Liver (tissue), 9 donors: ENCODE results near the gene KDM5A. TPM values are rescaled to one million over a fixed set of nuclear protein-coding genes. Genes with fewer than 3 reads are reported as not detected.
A peak's percentile ranks its signal among the peaks of the same experiment; 100 is the strongest.

Experiments
- DNase-seq: peaks from one replicate; pipeline ENCODE4 v3.0.0-alpha.2; 2017; ENCODE audit warnings: low spot score
- H3K27ac ChIP-seq, 2 donors: one replicate each; pipeline ENCODE4 v1.7.0; 2013; ENCODE audit warnings: inconsistent platforms in 2 of 2, low read length in 2 of 2, control low read depth in 1 of 2, low read depth in 1 of 2, mild to moderate bottlenecking in 1 of 2
- H3K27me3 ChIP-seq, 4 donors: one replicate each; pipeline versions ENCODE4 v1.6.1 to v1.7.0; 2013; ENCODE audit warnings: low read length in 3 of 4, inconsistent platforms in 1 of 4, mild to moderate bottlenecking in 1 of 4, moderate library complexity in 1 of 4; ENCODE audit not compliant: control insufficient read depth in 4 of 4, insufficient read depth in 4 of 4
- H3K36me3 ChIP-seq, 4 donors: one replicate each; pipeline versions ENCODE4 v1.6.1 to v1.7.0; 2013; ENCODE audit warnings: low read length in 3 of 4, mild to moderate bottlenecking in 3 of 4, low read depth in 1 of 4, moderate library complexity in 1 of 4; ENCODE audit not compliant: control insufficient read depth in 4 of 4, insufficient read depth in 3 of 4
- H3K4me1 ChIP-seq, 4 donors: one replicate each; pipeline versions ENCODE4 v1.6.1 to v1.7.0; 2013; ENCODE audit warnings: low read length in 3 of 4, mild to moderate bottlenecking in 3 of 4, moderate library complexity in 1 of 4; ENCODE audit not compliant: control insufficient read depth in 4 of 4, insufficient read depth in 4 of 4
- H3K4me3 ChIP-seq, 3 donors: one replicate each; pipeline versions ENCODE4 v1.6.1 to v1.7.0; 2013; ENCODE audit warnings: low read length in 3 of 3, control low read depth in 1 of 3, low read depth in 1 of 3, mild to moderate bottlenecking in 1 of 3
- H3K9ac ChIP-seq, 2 donors: one replicate each; pipeline ENCODE4 v1.7.0; 2013; ENCODE audit warnings: low read length in 2 of 2, mild to moderate bottlenecking in 2 of 2, moderate library complexity in 2 of 2, control low read depth in 1 of 2, low read depth in 1 of 2
- H3K9me3 ChIP-seq, 4 donors: one replicate each; pipeline versions ENCODE4 v1.6.1 to v1.7.0; 2013; ENCODE audit warnings: low read length in 3 of 4; ENCODE audit not compliant: control insufficient read depth in 4 of 4
- EGR1 ChIP-seq, 2 donors: IDR thresholded peaks; 2 replicates each; pipeline ENCODE4 v1.6.1; 2016 to 2018; ENCODE audit warnings: antibody characterized with exemption in 2 of 2, low read depth in 2 of 2
- GABPA ChIP-seq, 2 donors: IDR thresholded peaks in 1 of 2; conservative IDR thresholded peaks in 1 of 2; 2 replicates each; pipeline ENCODE4 v1.6.1; 2016; ENCODE audit warnings: antibody characterized with exemption in 2 of 2, mild to moderate bottlenecking in 1 of 2, moderate library complexity in 1 of 2
- JUND ChIP-seq, 2 donors: IDR thresholded peaks; 2 replicates each; pipeline ENCODE4 v1.6.1; 2016; ENCODE audit warnings: antibody characterized with exemption in 2 of 2
- NR2F2 ChIP-seq: IDR thresholded peaks from 2 replicates; pipeline ENCODE4 v1.6.1; 2016; ENCODE audit warnings: antibody characterized with exemption
- RAD21 ChIP-seq, 2 donors: IDR thresholded peaks; 2 replicates each; pipeline ENCODE4 v1.6.1; 2016; ENCODE audit warnings: antibody characterized with exemption in 2 of 2, mild to moderate bottlenecking in 2 of 2
- RXRA ChIP-seq, 2 donors: IDR thresholded peaks; 2 replicates each; pipeline ENCODE4 v1.6.1; 2017 to 2018; ENCODE audit warnings: antibody characterized with exemption in 2 of 2, mild to moderate bottlenecking in 1 of 2
- SP1 ChIP-seq: IDR thresholded peaks from 2 replicates; pipeline ENCODE4 v1.6.1; 2018; ENCODE audit warnings: antibody characterized with exemption, mild to moderate bottlenecking
- TAF1 ChIP-seq: conservative IDR thresholded peaks from 2 replicates; pipeline ENCODE4 v1.6.1; 2016; ENCODE audit warnings: antibody characterized with exemption, mild to moderate bottlenecking
- YY1 ChIP-seq: IDR thresholded peaks from 2 replicates; pipeline ENCODE4 v1.6.1; 2016; ENCODE audit warnings: antibody characterized with exemption, mild to moderate bottlenecking
- WGBS: extraction: QIAGEN DNeasy Blood & Tissue Kit; methylation state at CpG from one replicate; pipeline ENCODE4 v1.1.7; 2013; 5-methylcytosine and 5-hydroxymethylcytosine counted together
- polyA plus RNA-seq, 2 donors: library from polyadenylated mRNA; stranded (reverse) in 1 of 2; unstranded in 1 of 2; fragments of 200-250 nt in 1 of 2; fragments of >200 nt in 1 of 2; fragmentation: Nextera tagmentation in 1 of 2; extraction: Ambion mirVana in 1 of 2; gene quantifications; one replicate each; pipeline versions ENCODE4 v1.2.1 to v1.2.3, GENCODE V29; 2013 to 2015
- total RNA-seq, 2 donors: library from RNA; depleted of rRNA; stranded (reverse); fragments of >200 nt; gene quantifications; one replicate each; pipeline ENCODE4 v1.2.3, GENCODE V29; 2014
- TF ChIP-seq, protein P1 (sequence below): IDR thresholded peaks from 2 replicates; pipeline ENCODE4 v1.6.1; 2016; ENCODE audit warnings: antibody characterized with exemption, mild to moderate bottlenecking
- TF ChIP-seq, protein P2 (sequence below): IDR thresholded peaks from 2 replicates; pipeline ENCODE4 v1.6.1; 2016; ENCODE audit warnings: antibody characterized with exemption
- TF ChIP-seq, protein P3 (sequence below): IDR thresholded peaks from 2 replicates; pipeline ENCODE4 v1.6.1; 2016; ENCODE audit warnings: antibody characterized with exemption
- TF ChIP-seq, protein P4 (sequence below): IDR thresholded peaks from 2 replicates; pipeline ENCODE4 v1.6.1; 2016; ENCODE audit warnings: antibody characterized with exemption
- TF ChIP-seq, protein P5 (sequence below): fragments of 150-350 bp; IDR thresholded peaks from 2 replicates; pipeline ENCODE4 v1.5.1; 2017; ENCODE audit warnings: improper control_type of control experiment, low read depth, low read length; ENCODE audit not compliant: missing input control
- donor health status: healthy.
- donor health status: healthy.
- donor health status: healthy.
- donor health status: healthy.
- donor health status: healthy.

KDM5A gene
- total and polyA plus RNA-seq, 4 donors, result 7.2 to 33.7 (median 23.6) TPM

DNA sequence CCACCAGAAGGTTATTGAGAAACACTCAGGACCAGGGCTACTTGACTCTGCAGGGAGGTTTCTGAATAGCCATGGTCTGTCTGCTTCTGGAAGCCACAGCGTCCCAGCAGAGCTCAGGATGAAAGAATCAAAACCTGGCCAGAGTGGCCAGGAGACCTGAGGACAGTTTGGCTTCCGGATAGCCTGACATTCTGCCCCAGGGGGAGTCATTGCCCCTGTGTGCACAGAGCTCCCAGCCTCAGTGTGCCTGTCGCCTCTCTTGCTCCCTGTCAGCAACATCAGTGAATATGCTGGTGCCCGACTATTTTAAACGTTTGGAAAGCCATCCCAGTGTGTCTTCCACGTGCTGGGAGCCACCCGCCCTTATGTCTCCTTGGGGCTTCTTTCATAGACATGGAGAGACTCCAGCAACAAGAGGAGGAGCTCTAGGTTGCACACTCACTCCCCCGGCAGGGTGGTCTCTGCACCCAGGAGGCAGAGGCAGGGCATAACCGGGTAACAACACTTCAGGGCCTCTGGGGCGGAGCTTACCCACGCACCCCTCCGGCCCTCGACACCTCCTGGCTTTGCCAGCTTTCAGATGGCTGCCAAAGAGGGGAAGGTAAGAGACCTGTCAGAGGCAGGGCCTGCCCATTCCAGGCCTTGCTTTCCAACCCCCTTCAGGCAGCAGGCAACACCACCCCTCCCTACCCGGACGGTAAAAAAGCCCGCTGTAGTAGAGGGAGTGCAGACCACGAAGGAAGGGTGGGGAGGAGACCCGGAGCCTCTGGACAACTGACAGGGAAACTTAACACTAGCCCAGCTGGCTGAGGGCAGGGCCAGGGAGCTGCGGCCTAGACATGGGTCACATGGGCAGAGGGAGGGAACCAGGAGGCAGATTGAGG is 156.1 kb downstream of the KDM5A start:
- TF ChIP-seq, protein P1, sequence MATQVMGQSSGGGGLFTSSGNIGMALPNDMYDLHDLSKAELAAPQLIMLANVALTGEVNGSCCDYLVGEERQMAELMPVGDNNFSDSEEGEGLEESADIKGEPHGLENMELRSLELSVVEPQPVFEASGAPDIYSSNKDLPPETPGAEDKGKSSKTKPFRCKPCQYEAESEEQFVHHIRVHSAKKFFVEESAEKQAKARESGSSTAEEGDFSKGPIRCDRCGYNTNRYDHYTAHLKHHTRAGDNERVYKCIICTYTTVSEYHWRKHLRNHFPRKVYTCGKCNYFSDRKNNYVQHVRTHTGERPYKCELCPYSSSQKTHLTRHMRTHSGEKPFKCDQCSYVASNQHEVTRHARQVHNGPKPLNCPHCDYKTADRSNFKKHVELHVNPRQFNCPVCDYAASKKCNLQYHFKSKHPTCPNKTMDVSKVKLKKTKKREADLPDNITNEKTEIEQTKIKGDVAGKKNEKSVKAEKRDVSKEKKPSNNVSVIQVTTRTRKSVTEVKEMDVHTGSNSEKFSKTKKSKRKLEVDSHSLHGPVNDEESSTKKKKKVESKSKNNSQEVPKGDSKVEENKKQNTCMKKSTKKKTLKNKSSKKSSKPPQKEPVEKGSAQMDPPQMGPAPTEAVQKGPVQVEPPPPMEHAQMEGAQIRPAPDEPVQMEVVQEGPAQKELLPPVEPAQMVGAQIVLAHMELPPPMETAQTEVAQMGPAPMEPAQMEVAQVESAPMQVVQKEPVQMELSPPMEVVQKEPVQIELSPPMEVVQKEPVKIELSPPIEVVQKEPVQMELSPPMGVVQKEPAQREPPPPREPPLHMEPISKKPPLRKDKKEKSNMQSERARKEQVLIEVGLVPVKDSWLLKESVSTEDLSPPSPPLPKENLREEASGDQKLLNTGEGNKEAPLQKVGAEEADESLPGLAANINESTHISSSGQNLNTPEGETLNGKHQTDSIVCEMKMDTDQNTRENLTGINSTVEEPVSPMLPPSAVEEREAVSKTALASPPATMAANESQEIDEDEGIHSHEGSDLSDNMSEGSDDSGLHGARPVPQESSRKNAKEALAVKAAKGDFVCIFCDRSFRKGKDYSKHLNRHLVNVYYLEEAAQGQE, result no peak
- TF ChIP-seq TAF1 (no peak), RAD21 (IDR thresholded peaks at IDR 0.05) (no peak), RXRA (IDR thresholded peaks at IDR 0.05) (no peak), NR2F2 (no peak), YY1 (no peak), JUND (IDR thresholded peaks at IDR 0.05) (no peak), GABPA (IDR thresholded peaks at IDR 0.05 in 1 of 2, conservative IDR thresholded peaks at IDR 0.05 in 1 of 2) (no peak)
- TF ChIP-seq, protein P2, sequence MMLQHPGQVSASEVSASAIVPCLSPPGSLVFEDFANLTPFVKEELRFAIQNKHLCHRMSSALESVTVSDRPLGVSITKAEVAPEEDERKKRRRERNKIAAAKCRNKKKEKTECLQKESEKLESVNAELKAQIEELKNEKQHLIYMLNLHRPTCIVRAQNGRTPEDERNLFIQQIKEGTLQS, result no peak
- TF ChIP-seq, protein P3, sequence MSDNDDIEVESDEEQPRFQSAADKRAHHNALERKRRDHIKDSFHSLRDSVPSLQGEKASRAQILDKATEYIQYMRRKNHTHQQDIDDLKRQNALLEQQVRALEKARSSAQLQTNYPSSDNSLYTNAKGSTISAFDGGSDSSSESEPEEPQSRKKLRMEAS, result no peak
- Histone ChIP-seq H3K9me3 (no peaks in the 10 kb centered on the region), H3K27me3 (no peaks in the 10 kb centered on the region), H3K27ac (no peak overlapping the region), H3K4me1 (peaks cover 0 to 31% (median 27%) of the 10 kb centered on the region in 4 donors), H3K4me3 (no peak overlapping the region), H3K36me3 (peaks cover 0 to 11% (median 5%) of the 10 kb centered on the region in 4 donors), H3K9ac (no peak overlapping the region)
- DNase-seq, result peak; percentile 31
- 62% methylated on average over 19 of the region's 19 CpGs for WGBS

DNA sequence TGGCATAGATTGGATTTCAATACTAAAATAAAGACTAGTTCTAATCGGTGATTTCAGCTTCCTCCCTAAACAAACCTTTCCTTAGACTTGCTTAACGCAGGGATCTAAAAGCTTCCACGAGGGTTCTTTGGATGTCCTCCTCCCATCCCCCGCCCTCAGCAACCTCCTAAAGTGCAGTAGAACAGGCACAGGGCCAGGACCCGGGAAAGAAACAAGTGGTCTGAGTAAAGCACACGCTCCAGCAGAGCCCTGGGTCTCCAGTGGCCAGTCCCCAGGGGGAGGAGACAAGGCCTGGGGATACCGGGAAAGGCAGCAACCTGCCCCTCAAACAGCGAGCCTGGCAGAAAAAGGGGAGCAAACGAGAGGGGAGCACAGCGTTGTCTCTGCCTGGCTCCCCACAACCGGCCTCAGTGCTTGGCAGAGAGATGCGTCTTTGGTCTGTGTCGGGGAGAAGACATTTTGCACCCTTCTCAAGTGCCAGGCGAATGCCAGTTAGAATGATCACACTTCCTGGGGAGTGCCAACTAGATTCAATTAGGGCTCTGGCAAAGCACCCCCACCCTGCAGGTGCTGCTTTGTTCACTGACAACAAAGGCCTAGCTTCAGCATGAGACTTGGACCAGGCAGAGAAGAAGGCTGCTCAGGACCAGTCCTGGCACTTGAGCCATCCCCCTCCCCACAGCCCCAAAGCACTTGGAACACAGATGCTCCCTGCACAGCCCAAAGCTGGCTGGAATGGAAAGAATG is 158.0 kb downstream of the KDM5A start:
- 75% methylated on average over 14 of the region's 14 CpGs for WGBS
- DNase-seq, result peak; percentile 21
- Histone ChIP-seq H3K4me3 (no peak overlapping the region), H3K36me3 (peaks cover 0 to 22% (median 16%) of the 10 kb centered on the region in 4 donors), H3K9me3 (no peaks in the 10 kb centered on the region), H3K27ac (no peak overlapping the region), H3K4me1 (peaks cover 0 to 27% (median 23%) of the 10 kb centered on the region in 4 donors), H3K27me3 (no peaks in the 10 kb centered on the region), H3K9ac (no peak overlapping the region)
- TF ChIP-seq YY1, result no peak
- no peak for TF ChIP-seq EGR1 (IDR thresholded peaks at IDR 0.05; ENCODE audit: low read depth in 2 of 2)
- TF ChIP-seq GABPA (IDR thresholded peaks at IDR 0.05 in 1 of 2, conservative IDR thresholded peaks at IDR 0.05 in 1 of 2), result no peak
- TF ChIP-seq, protein P4, sequence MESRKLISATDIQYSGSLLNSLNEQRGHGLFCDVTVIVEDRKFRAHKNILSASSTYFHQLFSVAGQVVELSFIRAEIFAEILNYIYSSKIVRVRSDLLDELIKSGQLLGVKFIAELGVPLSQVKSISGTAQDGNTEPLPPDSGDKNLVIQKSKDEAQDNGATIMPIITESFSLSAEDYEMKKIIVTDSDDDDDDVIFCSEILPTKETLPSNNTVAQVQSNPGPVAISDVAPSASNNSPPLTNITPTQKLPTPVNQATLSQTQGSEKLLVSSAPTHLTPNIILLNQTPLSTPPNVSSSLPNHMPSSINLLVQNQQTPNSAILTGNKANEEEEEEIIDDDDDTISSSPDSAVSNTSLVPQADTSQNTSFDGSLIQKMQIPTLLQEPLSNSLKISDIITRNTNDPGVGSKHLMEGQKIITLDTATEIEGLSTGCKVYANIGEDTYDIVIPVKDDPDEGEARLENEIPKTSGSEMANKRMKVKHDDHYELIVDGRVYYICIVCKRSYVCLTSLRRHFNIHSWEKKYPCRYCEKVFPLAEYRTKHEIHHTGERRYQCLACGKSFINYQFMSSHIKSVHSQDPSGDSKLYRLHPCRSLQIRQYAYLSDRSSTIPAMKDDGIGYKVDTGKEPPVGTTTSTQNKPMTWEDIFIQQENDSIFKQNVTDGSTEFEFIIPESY, result no peak
- no peak for TF ChIP-seq TAF1
- TF ChIP-seq, protein P1, result no peak
- TF ChIP-seq, protein P5, sequence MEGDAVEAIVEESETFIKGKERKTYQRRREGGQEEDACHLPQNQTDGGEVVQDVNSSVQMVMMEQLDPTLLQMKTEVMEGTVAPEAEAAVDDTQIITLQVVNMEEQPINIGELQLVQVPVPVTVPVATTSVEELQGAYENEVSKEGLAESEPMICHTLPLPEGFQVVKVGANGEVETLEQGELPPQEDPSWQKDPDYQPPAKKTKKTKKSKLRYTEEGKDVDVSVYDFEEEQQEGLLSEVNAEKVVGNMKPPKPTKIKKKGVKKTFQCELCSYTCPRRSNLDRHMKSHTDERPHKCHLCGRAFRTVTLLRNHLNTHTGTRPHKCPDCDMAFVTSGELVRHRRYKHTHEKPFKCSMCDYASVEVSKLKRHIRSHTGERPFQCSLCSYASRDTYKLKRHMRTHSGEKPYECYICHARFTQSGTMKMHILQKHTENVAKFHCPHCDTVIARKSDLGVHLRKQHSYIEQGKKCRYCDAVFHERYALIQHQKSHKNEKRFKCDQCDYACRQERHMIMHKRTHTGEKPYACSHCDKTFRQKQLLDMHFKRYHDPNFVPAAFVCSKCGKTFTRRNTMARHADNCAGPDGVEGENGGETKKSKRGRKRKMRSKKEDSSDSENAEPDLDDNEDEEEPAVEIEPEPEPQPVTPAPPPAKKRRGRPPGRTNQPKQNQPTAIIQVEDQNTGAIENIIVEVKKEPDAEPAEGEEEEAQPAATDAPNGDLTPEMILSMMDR, result no peak
- no peak for TF ChIP-seq SP1
- TF ChIP-seq, protein P2, result no peak
